MM.1S (cell line): ENCODE measurements around the gene HIF1A.

Source experiments
- DNase-seq: peaks from one replicate; pipeline ENCODE4 v3.0.0-alpha.2; 2015
- H2AFZ ChIP-seq: fragments of 300-600 bp; sonication (generic); 2 replicates; pipeline ENCODE4 v1.6.0; 2016; ENCODE audit warnings: antibody characterized with exemption, low read length
- H3F3A ChIP-seq: fragments of 300-600 bp; sonication (generic); 2 replicates; pipeline ENCODE4 v1.6.1; 2016; ENCODE audit warnings: mild to moderate bottlenecking, antibody characterized with exemption, low read length, moderate library complexity, mixed read lengths; ENCODE audit not compliant: insufficient read depth
- H3K27ac ChIP-seq: fragments of 300-600 bp; sonication (generic); 2 replicates; pipeline ENCODE4 v1.5.1; 2016; ENCODE audit warnings: mild to moderate bottlenecking, low read length
- H3K27me3 ChIP-seq: fragments of 300-600 bp; sonication (generic); replicated peaks from 2 replicates; pipeline ENCODE4 v1.6.0; 2016; ENCODE audit warnings: low read length; ENCODE audit not compliant: insufficient read depth
- H3K36me3 ChIP-seq: fragments of 300-600 bp; sonication (generic); replicated peaks from 2 replicates; pipeline ENCODE4 v1.6.1; 2016; ENCODE audit warnings: mild to moderate bottlenecking, low read length, mixed read lengths; ENCODE audit not compliant: insufficient read depth
- H3K4me1 ChIP-seq: fragments of 300-600 bp; sonication (generic); 2 replicates; pipeline ENCODE4 v1.6.1; 2016; ENCODE audit warnings: low read length, mixed read lengths
- H3K4me2 ChIP-seq: fragments of 300-600 bp; sonication (generic); 2 replicates; pipeline ENCODE4 v1.6.0; 2016; ENCODE audit warnings: low read depth, low read length
- H3K4me3 ChIP-seq: fragments of 300-600 bp; sonication (generic); 2 replicates; pipeline ENCODE4 v1.5.1; 2016; ENCODE audit warnings: low read length, mixed read lengths
- H3K79me2 ChIP-seq: fragments of 300-600 bp; sonication (generic); 2 replicates; pipeline ENCODE4 v1.6.1; 2016; ENCODE audit warnings: mixed run types, low read length, mixed read lengths
- H3K9ac ChIP-seq: fragments of 300-600 bp; sonication (generic); 2 replicates; pipeline ENCODE4 v1.6.1; 2016; ENCODE audit warnings: low read length, mixed read lengths
- H3K9me2 ChIP-seq: fragments of 300-600 bp; sonication (generic); replicated peaks from 2 replicates; pipeline ENCODE4 v1.6.1; 2016; ENCODE audit warnings: mild to moderate bottlenecking, low read length, mixed read lengths; ENCODE audit not compliant: insufficient read depth
- H3K9me3 ChIP-seq: fragments of 300-600 bp; sonication (generic); replicated peaks from 2 replicates; pipeline ENCODE4 v1.6.1; 2016; ENCODE audit warnings: mild to moderate bottlenecking, low read length, mixed read lengths; ENCODE audit not compliant: insufficient read depth
- H4K20me1 ChIP-seq: fragments of 300-600 bp; sonication (generic); 2 replicates; pipeline ENCODE4 v1.6.1; 2016; ENCODE audit warnings: mild to moderate bottlenecking, low read length, moderate library complexity, mixed read lengths; ENCODE audit not compliant: insufficient read depth
- EZH2 ChIP-seq: fragments of 300-600 bp; sonication (generic); optimal IDR thresholded peaks from 2 replicates; pipeline ENCODE3; 2017; ENCODE audit warnings: low read depth, mild to moderate bottlenecking, antibody characterized with exemption, low read length, mixed read lengths
- EZH2phosphoT487 ChIP-seq: fragments of 300-600 bp; sonication (generic); IDR thresholded peaks from 2 replicates; pipeline ENCODE4 v1.6.1; 2018; ENCODE audit warnings: antibody characterized with exemption, low read length
- TF ChIP-seq, protein P1 (sequence below): fragments of 300-600 bp; sonication (generic); IDR thresholded peaks from 2 replicates; pipeline ENCODE4 v1.5.1; 2016; ENCODE audit warnings: antibody characterized with exemption, low read length, mixed read lengths

Gene HIF1A

DNA sequence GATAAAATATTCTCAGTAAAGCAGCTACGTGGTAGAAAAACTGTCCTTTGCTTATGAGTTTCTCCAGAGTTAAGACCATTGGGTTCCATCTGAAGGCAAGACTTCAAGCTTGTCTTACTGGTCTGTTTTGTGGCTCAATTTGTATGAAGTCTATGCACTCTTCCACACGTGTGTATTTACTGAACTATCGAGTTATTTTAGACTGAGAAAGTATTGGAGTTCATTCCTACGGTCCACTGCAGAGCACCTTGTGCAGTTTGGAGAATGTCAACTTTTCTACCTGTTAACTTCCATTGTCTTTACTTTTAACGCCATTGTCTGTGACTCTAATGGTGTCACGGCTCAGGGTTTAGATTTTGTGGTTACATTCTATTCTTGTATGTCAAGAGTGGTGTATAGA is 3.7 kb downstream of the HIF1A start:
- Histone ChIP-seq H3K4me1 (peaks cover 9% of the 10 kb centered on the region; the same call in 1 of the 2 replicates), H3K4me3 (no peak overlapping the region; the same call in 1 of the 2 replicates), H3K27ac (no peak overlapping the region), H4K20me1 (peaks cover 21% of the 10 kb centered on the region), H3K36me3 (no peaks in the 10 kb centered on the region), H3K9me2 (no peaks in the 10 kb centered on the region), H3K9ac (no peak overlapping the region), H3K79me2 (peaks cover 84% of the 10 kb centered on the region), H3K4me2 (peak overlapping the region; percentile 54), H3F3A (no peaks in the 10 kb centered on the region), H3K27me3 (no peaks in the 10 kb centered on the region), H3K9me3 (no peaks in the 10 kb centered on the region), H2AFZ (no peak overlapping the region)
- TF ChIP-seq EZH2phosphoT487 (no peak), EZH2 (no peak)
- TF ChIP-seq, protein P1, sequence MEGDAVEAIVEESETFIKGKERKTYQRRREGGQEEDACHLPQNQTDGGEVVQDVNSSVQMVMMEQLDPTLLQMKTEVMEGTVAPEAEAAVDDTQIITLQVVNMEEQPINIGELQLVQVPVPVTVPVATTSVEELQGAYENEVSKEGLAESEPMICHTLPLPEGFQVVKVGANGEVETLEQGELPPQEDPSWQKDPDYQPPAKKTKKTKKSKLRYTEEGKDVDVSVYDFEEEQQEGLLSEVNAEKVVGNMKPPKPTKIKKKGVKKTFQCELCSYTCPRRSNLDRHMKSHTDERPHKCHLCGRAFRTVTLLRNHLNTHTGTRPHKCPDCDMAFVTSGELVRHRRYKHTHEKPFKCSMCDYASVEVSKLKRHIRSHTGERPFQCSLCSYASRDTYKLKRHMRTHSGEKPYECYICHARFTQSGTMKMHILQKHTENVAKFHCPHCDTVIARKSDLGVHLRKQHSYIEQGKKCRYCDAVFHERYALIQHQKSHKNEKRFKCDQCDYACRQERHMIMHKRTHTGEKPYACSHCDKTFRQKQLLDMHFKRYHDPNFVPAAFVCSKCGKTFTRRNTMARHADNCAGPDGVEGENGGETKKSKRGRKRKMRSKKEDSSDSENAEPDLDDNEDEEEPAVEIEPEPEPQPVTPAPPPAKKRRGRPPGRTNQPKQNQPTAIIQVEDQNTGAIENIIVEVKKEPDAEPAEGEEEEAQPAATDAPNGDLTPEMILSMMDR = no peak
- DNase-seq = no peak

DNA sequence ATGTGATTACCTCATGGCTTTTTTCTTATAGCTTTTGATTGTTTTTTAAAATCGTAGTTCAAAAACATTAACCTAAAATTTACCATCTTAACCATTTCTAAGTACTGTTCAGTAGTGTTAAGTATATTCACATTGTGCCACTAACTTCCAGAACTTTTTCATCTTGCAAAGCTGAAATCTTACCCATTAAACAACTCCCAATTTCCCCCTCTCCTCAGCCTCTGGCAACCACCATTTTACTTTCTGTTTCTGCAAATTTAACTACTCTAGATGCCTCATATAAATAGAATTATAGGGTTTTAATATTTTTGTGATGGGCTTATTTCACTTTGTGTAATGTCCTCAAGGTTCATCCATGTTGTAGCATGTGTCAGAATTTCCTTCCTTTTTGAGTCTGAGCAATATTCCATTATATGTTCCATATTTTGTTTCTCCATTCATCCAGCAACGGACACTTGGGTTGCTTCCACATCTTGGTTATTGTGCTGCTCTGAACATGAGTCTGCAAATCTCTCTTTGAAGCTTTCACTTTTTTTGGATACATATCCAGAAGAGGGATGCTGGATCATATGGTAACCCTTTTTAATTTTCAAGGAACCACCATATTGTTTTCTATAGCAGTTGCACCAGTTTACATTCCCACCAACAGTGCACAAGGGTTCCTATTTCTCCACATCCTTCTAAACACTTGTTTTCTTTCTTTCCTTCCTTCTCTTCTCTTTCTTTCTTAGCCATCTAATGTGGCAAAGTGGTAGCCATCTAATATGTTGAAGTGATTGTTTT is 5.0 kb downstream of the HIF1A start:
- Histone ChIP-seq H3K27ac (no peak overlapping the region), H3K9ac (no peak overlapping the region), H3K79me2 (peaks cover 97% of the 10 kb centered on the region), H3K4me1 (peaks cover 9% of the 10 kb centered on the region; the same call in 1 of the 2 replicates), H2AFZ (no peak overlapping the region), H3K4me3 (no peak overlapping the region), H3K27me3 (no peaks in the 10 kb centered on the region), H3F3A (no peaks in the 10 kb centered on the region), H3K9me2 (no peaks in the 10 kb centered on the region), H3K4me2 (0 out of 2 replicates have a peak overlapping the region, but pooled peaks have one; percentile 24), H3K9me3 (no peaks in the 10 kb centered on the region), H4K20me1 (peaks cover 24% of the 10 kb centered on the region), H3K36me3 (no peaks in the 10 kb centered on the region)
- TF ChIP-seq EZH2 (no peak), EZH2phosphoT487 (no peak)
- TF ChIP-seq, protein P1 = no peak
- DNase-seq = no peak

DNA sequence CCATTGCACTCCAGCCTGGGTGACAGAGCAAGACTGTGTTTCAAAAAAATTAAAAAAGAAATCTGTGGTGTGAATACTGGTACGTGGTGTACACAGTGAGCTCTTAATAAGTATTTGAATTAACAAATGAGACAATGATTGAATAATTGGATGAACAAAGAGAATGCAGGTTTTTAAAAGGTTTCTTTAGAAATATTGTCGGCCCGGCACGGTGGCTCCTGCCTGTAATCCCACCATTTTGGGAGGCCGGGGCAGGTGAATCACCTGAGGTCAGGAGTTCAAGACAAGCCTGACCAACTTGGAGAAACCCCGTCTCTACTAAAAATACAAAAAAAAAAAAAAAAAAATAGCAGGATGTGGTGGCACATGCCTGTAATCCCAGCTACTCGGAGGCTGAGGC is 6.6 kb downstream of the HIF1A start:
- H3K9ac ChIP-seq = no peak overlapping the region
- H4K20me1 ChIP-seq = peaks cover 23% of the 10 kb centered on the region
- H2AFZ ChIP-seq = no peak overlapping the region
- H3K79me2 ChIP-seq = peaks cover 98% of the 10 kb centered on the region
- no peak overlapping the region for H3K4me2 ChIP-seq
- H3K4me1 ChIP-seq = peaks cover 9% of the 10 kb centered on the region; the same call in 1 of the 2 replicates
- H3K36me3 ChIP-seq = no peaks in the 10 kb centered on the region
- no peaks in the 10 kb centered on the region for H3K9me2 ChIP-seq
- TF ChIP-seq EZH2 = no peak
- TF ChIP-seq EZH2phosphoT487 = no peak
- TF ChIP-seq, protein P1 = no peak
- no peak overlapping the region for H3K27ac ChIP-seq
- DNase-seq = no peak
- no peak overlapping the region for H3K4me3 ChIP-seq
- no peaks in the 10 kb centered on the region for H3K9me3 ChIP-seq
- H3F3A ChIP-seq = no peaks in the 10 kb centered on the region
- H3K27me3 ChIP-seq = no peaks in the 10 kb centered on the region
